Upper lobe of left lung (tissue), 6 donors: Measurements from ENCODE around the gene EPB41L4B. TPM values are rescaled to one million over a fixed set of nuclear protein-coding genes. Genes with fewer than 3 reads are reported as not detected.

Source experiments
- ATAC-seq, 2 donors: fragments of 200-7000 bp; cut with Tn5 transposase; one replicate each; pipeline ENCODE4 v1.9.1; 2022; ENCODE audit warnings: mild to moderate bottlenecking in 2 of 2, moderate library complexity in 2 of 2; ENCODE audit not compliant: low FRiP score in 2 of 2
- DNase-seq, 2 donors: peaks; one replicate each; pipeline ENCODE4 v3.0.0-alpha.2; 2019 to 2020
- H3K27ac ChIP-seq, 4 donors: fragments of 200-600 bp; sonication (generic); one replicate each; pipeline ENCODE4 v1.5.1; 2016 to 2019
- H3K27me3 ChIP-seq, 4 donors: fragments of 200-600 bp; sonication (generic); one replicate each; pipeline ENCODE4 v1.5.1; 2017 to 2019
- H3K36me3 ChIP-seq, 4 donors: fragments of 200-600 bp; sonication (generic); one replicate each; pipeline ENCODE4 v1.5.1; 2016 to 2019
- H3K4me1 ChIP-seq, 4 donors: fragments of 200-600 bp; sonication (generic); one replicate each; pipeline ENCODE4 v1.5.1; 2018 to 2019
- H3K4me3 ChIP-seq, 4 donors: fragments of 200-600 bp; sonication (generic); one replicate each; pipeline ENCODE4 v1.5.1; 2017 to 2019; ENCODE audit warnings: mild to moderate bottlenecking in 2 of 4, moderate library complexity in 1 of 4
- H3K9me3 ChIP-seq, 4 donors: fragments of 200-600 bp; sonication (generic); one replicate each; pipeline ENCODE4 v1.5.1; 2018 to 2019
- EP300 ChIP-seq, 4 donors: sonication (generic); formaldehyde crosslinking; IDR thresholded peaks; one replicate each; pipeline ENCODE4 v1.5.1; 2017; ENCODE audit warnings: antibody characterized with exemption in 4 of 4, control low read depth in 2 of 4
- POLR2A ChIP-seq, 4 donors: fragments of 450-650 bp; IDR thresholded peaks; one replicate each; pipeline ENCODE4 v1.5.1; 2016 to 2017; ENCODE audit warnings: antibody characterized with exemption in 4 of 4, mild to moderate bottlenecking in 2 of 4
- POLR2AphosphoS5 ChIP-seq, 2 donors: sonication (generic); formaldehyde crosslinking; IDR thresholded peaks; one replicate each; pipeline ENCODE4 v1.5.1; 2017; ENCODE audit warnings: antibody characterized with exemption in 2 of 2
- WGBS, 2 donors: methylation state at CpG; one replicate each; pipeline ENCODE4 v1.1.5; 2017 to 2018; 5-methylcytosine and 5-hydroxymethylcytosine counted together
- total RNA-seq, 6 donors: library from RNA; depleted of rRNA in 4 of 6; stranded (reverse); fragments of >200 nt in 4 of 6; gene quantifications; one replicate each; pipeline versions ENCODE4 v1.1.0 to v1.2.1, GENCODE V29; 2016 to 2021
- TF ChIP-seq, protein P1 (sequence below), 6 experiments: fragments of 450-650 bp in 4 of 6; fragments of 200-600 bp in 2 of 6; sonication (generic) in 2 of 6; IDR thresholded peaks; one replicate each; pipeline ENCODE4 v1.5.1; 2016 to 2019; ENCODE audit warnings: antibody characterized with exemption in 6 of 6
- donor health status: DM: no; HTN: no; CAD: no; lungs with moderate emphysema.
- donor health status: DM: no; HTN: yes; CAD: no; lungs with severe emphysema.

The EPB41L4B gene
- total RNA-seq, 6 donors from 2014 or later: 8.3 to 28.0 (median 10.9) TPM

DNA sequence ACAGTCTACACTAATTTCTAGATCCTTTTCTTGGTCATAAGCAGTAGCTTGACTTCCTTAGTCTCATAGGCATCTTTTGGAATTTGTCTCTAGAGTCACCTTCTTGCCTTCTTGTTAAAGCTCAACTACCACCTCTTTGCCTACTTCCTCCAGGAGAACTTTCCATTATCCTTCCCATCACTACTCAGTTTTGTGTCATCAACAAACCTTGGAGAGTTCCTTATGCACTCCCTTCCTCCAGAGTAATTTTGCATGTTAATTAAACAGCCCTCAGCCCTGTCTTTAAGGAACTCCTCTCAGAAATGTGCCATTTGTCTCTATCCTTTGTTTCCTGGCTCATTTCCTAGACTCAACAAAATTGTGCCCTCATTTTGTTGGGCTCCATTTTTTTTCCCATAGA lies 4.2 kb upstream of the EPB41L4B start:
- Histone ChIP-seq H3K9me3 (no peaks in the 10 kb centered on the region), H3K4me1 (peaks cover 4 to 32% (median 16%) of the 10 kb centered on the region in 4 donors), H3K36me3 (no peaks in the 10 kb centered on the region), H3K27ac (no peak overlapping the region), H3K27me3 (no peaks in the 10 kb centered on the region), H3K4me3 (no peak overlapping the region)
- TF ChIP-seq, protein P1, sequence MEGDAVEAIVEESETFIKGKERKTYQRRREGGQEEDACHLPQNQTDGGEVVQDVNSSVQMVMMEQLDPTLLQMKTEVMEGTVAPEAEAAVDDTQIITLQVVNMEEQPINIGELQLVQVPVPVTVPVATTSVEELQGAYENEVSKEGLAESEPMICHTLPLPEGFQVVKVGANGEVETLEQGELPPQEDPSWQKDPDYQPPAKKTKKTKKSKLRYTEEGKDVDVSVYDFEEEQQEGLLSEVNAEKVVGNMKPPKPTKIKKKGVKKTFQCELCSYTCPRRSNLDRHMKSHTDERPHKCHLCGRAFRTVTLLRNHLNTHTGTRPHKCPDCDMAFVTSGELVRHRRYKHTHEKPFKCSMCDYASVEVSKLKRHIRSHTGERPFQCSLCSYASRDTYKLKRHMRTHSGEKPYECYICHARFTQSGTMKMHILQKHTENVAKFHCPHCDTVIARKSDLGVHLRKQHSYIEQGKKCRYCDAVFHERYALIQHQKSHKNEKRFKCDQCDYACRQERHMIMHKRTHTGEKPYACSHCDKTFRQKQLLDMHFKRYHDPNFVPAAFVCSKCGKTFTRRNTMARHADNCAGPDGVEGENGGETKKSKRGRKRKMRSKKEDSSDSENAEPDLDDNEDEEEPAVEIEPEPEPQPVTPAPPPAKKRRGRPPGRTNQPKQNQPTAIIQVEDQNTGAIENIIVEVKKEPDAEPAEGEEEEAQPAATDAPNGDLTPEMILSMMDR (IDR thresholded peaks at IDR 0.05): no peak
- no peak for TF ChIP-seq EP300 (IDR thresholded peaks at IDR 0.05)
- no peak for TF ChIP-seq POLR2AphosphoS5 (IDR thresholded peaks at IDR 0.05)
- no peak for TF ChIP-seq POLR2A (IDR thresholded peaks at IDR 0.05)
- DNase-seq: no peak
- ATAC-seq: no peak

GRCh38 chr9:109323771-109324170 lies 2.9 kb upstream of the EPB41L4B start:
- H3K27ac ChIP-seq: no peak overlapping the region
- TF ChIP-seq, protein P1 (IDR thresholded peaks at IDR 0.05): no peak
- TF ChIP-seq EP300 (IDR thresholded peaks at IDR 0.05) (no peak), POLR2AphosphoS5 (IDR thresholded peaks at IDR 0.05) (no peak), POLR2A (IDR thresholded peaks at IDR 0.05) (no peak)
- H3K27me3 ChIP-seq: peaks cover 0 to 12% (median 6%) of the 10 kb centered on the region in 4 donors
- H3K9me3 ChIP-seq: no peaks in the 10 kb centered on the region
- 78 to 79% methylated on average over 3 of the region's 3 CpGs for WGBS, 2 donors
- ATAC-seq (no peak), DNase-seq (no peak)
- peaks cover 5 to 29% (median 17%) of the 10 kb centered on the region in 4 donors for H3K4me1 ChIP-seq
- H3K4me3 ChIP-seq: no peak overlapping the region
- H3K36me3 ChIP-seq: no peaks in the 10 kb centered on the region

DNA sequence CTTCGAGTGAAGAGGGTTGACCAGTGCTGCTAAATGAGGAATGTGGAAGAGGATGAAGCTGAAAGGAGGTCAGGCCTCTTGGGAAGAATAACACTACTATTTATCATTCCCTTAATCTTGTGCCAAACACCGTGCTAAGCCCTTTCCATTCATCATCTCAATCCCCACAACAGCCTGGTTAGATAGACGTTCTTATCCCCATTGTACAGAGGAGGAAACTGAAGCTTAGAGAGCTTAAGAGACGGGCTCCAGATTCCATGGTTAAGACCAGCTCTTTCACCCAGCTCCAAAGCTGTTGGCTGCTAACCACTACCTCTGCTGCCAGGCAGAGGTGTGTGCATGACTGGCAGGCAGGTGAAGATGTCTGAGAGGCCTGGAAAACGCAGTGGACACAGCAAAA lies 868 bp upstream of the EPB41L4B start:
- Histone ChIP-seq H3K9me3 (no peaks in the 10 kb centered on the region), H3K4me3 (no peak overlapping the region), H3K27me3 (peaks cover 0 to 12% (median 6%) of the 10 kb centered on the region in 4 donors), H3K36me3 (no peaks in the 10 kb centered on the region), H3K4me1 (peaks cover 5 to 21% (median 14%) of the 10 kb centered on the region in 4 donors), H3K27ac (peak overlapping the region in 3 of 4 donors; percentile 56 to 67 (median 57))
- DNase-seq (no peak), ATAC-seq (no peak)
- TF ChIP-seq POLR2AphosphoS5 (IDR thresholded peaks at IDR 0.05) (no peak), POLR2A (IDR thresholded peaks at IDR 0.05) (no peak), EP300 (IDR thresholded peaks at IDR 0.05) (no peak)
- TF ChIP-seq, protein P1 (IDR thresholded peaks at IDR 0.05): no peak
- 68 to 77% methylated on average over 5 of the region's 5 CpGs for WGBS, 2 donors

- H3K4me3 ChIP-seq: peak overlapping the region in 3 of 4 donors; percentile 52 to 58 (median 53)
- DNase-seq (peak in 1 of 2 donors; percentile 82), ATAC-seq (no peak)
- H3K27ac ChIP-seq: no peak overlapping the region
- peaks cover 0 to 12% (median 6%) of the 10 kb centered on the region in 4 donors for H3K27me3 ChIP-seq
- H3K9me3 ChIP-seq: no peaks in the 10 kb centered on the region
- TF ChIP-seq EP300 (IDR thresholded peaks at IDR 0.05): no peak
- TF ChIP-seq, protein P1 (IDR thresholded peaks at IDR 0.05): no peak
- TF ChIP-seq POLR2AphosphoS5 (IDR thresholded peaks at IDR 0.05): no peak
- TF ChIP-seq POLR2A (IDR thresholded peaks at IDR 0.05): no peak
- peaks cover 5 to 25% (median 20%) of the 10 kb centered on the region in 4 donors for H3K4me1 ChIP-seq
- no peaks in the 10 kb centered on the region for H3K36me3 ChIP-seq
- no CpG with 5 or more reads among the region's 77 CpGs for WGBS, 2 donors
These were observed 523 bp downstream of the EPB41L4B start for GRCh38 chr9:109320331-109320741.

GRCh38 chr9:109319626-109320241 lies 1.1 kb downstream of the EPB41L4B start:
- peak overlapping the region in 3 of 4 donors; percentile 17 to 44 (median 37) for H3K27ac ChIP-seq

More at GRCh38 chr9:109319626-109320241, 1.1 kb downstream of the EPB41L4B start:
- WGBS, 2 donors: 5 to 6% methylated on average over 27 to 39 of the region's 42 CpGs
- ATAC-seq: no peak
- Histone ChIP-seq H3K4me3 (peak overlapping the region in 3 of 4 donors; percentile 52 to 58 (median 53)), H3K36me3 (no peaks in the 10 kb centered on the region), H3K27me3 (peaks cover 0 to 12% (median 6%) of the 10 kb centered on the region in 4 donors), H3K4me1 (peaks cover 5 to 28% (median 20%) of the 10 kb centered on the region in 4 donors), H3K9me3 (no peaks in the 10 kb centered on the region)
- DNase-seq: peak in 1 of 2 donors; percentile 68
- TF ChIP-seq EP300 (IDR thresholded peaks at IDR 0.05) (no peak), POLR2AphosphoS5 (IDR thresholded peaks at IDR 0.05) (no peak), POLR2A (IDR thresholded peaks at IDR 0.05) (no peak)
- TF ChIP-seq, protein P1 (IDR thresholded peaks at IDR 0.05): no peak
